ENCODE data around the gene LYRM7. TPM values are rescaled to one million over a fixed set of nuclear protein-coding genes. Genes with fewer than 3 reads are reported as not detected.
A peak's percentile ranks its signal among the peaks of the same experiment; 100 is the strongest.

Gene LYRM7
- total RNA-seq, 2 experiments from 2014 or later, result 14.4 to 25.5 TPM

GRCh38 chr5:131160134-131160533 is 10.6 kb upstream of the LYRM7 start:
- no TSS peak for BruUV-seq (replicated peaks)
- Histone ChIP-seq H3K36me3 (ENCODE audit: insufficient read depth, low read length) (peaks cover 86% of the 10 kb centered on the region), H3K4me3 (ENCODE audit: low read depth, low read length, poor library complexity, severe bottlenecking) (no peak overlapping the region), H3K9me2 (ENCODE audit: insufficient read depth, low read length) (no peaks in the 10 kb centered on the region), H2AFZ (ENCODE audit: low read length) (no peak overlapping the region), H4K20me1 (ENCODE audit: insufficient read depth, low read length) (peaks cover 7% of the 10 kb centered on the region; the same call in 1 of the 2 replicates), H3K27ac (ENCODE audit: low read depth, low read length, poor library complexity, severe bottlenecking) (no peak overlapping the region), H3K79me2 (ENCODE audit: insufficient read depth, low read depth, low read length) (peaks cover 56% of the 10 kb centered on the region), H3K4me2 (ENCODE audit: low read length) (no peak overlapping the region), H3K4me1 (ENCODE audit: insufficient read depth, low read length, poor library complexity, severe bottlenecking) (peaks cover 11% of the 10 kb centered on the region), H3K9me3 (ENCODE audit: low read length) (no peaks in the 10 kb centered on the region)
- no peak for TF ChIP-seq EZH2phosphoT487 (IDR thresholded peaks at IDR 0.05; ENCODE audit: borderline replicate concordance, low read depth, low read length)
- TF ChIP-seq CTCF (conservative IDR thresholded peaks at IDR 0.05; ENCODE audit: low read length), result no peak
- POLR2A ChIA-PET, result interaction anchor here (0.9 to 1.7 kb wide), 3 partner anchors 11 to 112 kb away, joined by 3 to 7 read pairs (median 3); no protein-coding TSS in a partner anchor
- intact Hi-C loops (cut with micrococcal nuclease; ENCODE audit: unreplicated experiment), result loop anchor here (10.0 kb wide), 2 partner anchors 475 to 635 kb away; partner anchors contain the start of genes FNIP1 and RAPGEF6
- CTCF ChIA-PET (ENCODE audit: unreplicated experiment), result no interaction called here
- no peak for DNase-seq (ENCODE audit: low spot score)

GRCh38 chr5:131163276-131164119 is 7.2 kb upstream of the LYRM7 start:
- Histone ChIP-seq H3K36me3 (ENCODE audit: insufficient read depth, low read length) (peaks cover 52% of the 10 kb centered on the region), H2AFZ (ENCODE audit: low read length) (no peak overlapping the region), H3K79me2 (ENCODE audit: insufficient read depth, low read depth, low read length) (peaks cover 54% of the 10 kb centered on the region), H4K20me1 (ENCODE audit: insufficient read depth, low read length) (peaks cover 7% of the 10 kb centered on the region; the same call in 1 of the 2 replicates), H3K4me1 (ENCODE audit: insufficient read depth, low read length, poor library complexity, severe bottlenecking) (peaks cover 20% of the 10 kb centered on the region), H3K4me2 (ENCODE audit: low read length) (peak overlapping the region; percentile 83), H3K4me3 (ENCODE audit: low read depth, low read length, poor library complexity, severe bottlenecking) (peak overlapping the region; percentile 74), H3K9me2 (ENCODE audit: insufficient read depth, low read length) (no peaks in the 10 kb centered on the region), H3K9me3 (ENCODE audit: low read length) (no peaks in the 10 kb centered on the region), H3K27ac (ENCODE audit: low read depth, low read length, poor library complexity, severe bottlenecking) (peak overlapping the region; percentile 75)
- TF ChIP-seq EZH2phosphoT487 (IDR thresholded peaks at IDR 0.05; ENCODE audit: borderline replicate concordance, low read depth, low read length) (no peak), CTCF (conservative IDR thresholded peaks at IDR 0.05; ENCODE audit: low read length) (no peak)
- TSS peak; percentile 66 for BruUV-seq (replicated peaks)
- POLR2A ChIA-PET, result interaction anchor here (0.7 to 1.9 kb wide), 9 partner anchors 46 to 363 kb away, joined by 3 to 12 read pairs (median 3); partner anchors contain the start of gene CDC42SE2
- peak; percentile 58 for DNase-seq (ENCODE audit: low spot score)
- intact Hi-C loops (cut with micrococcal nuclease; ENCODE audit: unreplicated experiment), result loop anchor here (1.0 to 10.0 kb wide), 5 partner anchors 49 to 839 kb away; partner anchors contain the start of genes FNIP1 and RAPGEF6
- CTCF ChIA-PET (ENCODE audit: unreplicated experiment), result interaction anchor here (0.6 kb wide), 1 partner anchor 218 kb away, joined by 3 read pairs; no protein-coding TSS in a partner anchor
